Measurements from ENCODE around the gene SLC16A10. TPM values are rescaled to one million over a fixed set of nuclear protein-coding genes. Genes with fewer than 3 reads are reported as not detected.
"Not testable (repeated sequence)": the region's sequence is repeated elsewhere in the genome, so short reads cannot be mapped to it uniquely, and the experiment has no call there.

SLC16A10 gene
- total RNA-seq, 1 donor from 2014 or later, result 4.8 TPM

DNA sequence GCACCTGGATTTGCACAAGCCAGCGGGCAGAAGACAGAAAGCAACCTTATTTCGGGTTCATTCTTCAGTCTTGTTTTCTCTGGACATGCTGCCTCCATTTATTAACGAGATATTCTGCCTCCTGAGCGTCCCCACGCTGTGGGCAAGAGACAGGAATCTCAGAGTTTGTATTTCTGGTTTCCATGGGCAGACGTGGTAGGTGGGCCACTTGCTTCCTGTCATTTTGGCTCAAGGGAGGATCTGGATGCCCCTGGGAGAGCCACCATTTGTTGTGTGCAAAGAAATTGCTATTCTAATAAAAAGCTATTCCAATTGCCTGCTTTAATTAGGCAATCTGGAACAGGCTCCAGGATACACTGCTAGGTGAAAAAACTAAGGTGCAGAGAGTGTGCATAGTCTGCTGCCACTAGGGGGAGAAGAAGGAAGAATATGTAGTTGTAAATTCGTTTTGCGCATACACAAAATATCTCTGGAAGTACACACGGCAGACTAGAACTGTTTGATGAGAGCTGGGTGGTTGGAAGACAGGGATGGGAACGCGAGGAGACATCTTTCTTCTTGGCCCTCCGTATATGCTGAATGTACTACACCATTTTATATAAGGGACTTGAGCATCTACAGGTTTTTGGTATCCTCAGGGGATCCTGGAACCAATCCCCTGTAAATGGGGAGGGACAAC, 30.1 kb upstream of the SLC16A10 start:
- peak; percentile 51 for DNase-seq (ENCODE audit: low spot score)
- Mint-ChIP-seq H3K4me3 (no peak overlapping the region), H3K36me3 (no peaks in the 10 kb centered on the region), H3K9me3 (peaks cover 6% of the 10 kb centered on the region), H3K4me1 (peaks cover 10% of the 10 kb centered on the region), H3K27me3 (ENCODE audit: insufficient read depth, low read depth) (peaks cover 3% of the 10 kb centered on the region), H3K27ac (no peak overlapping the region)
- H3K79me2 ChIP-seq (ENCODE audit: low read depth), result no peaks in the 10 kb centered on the region
- peak overlapping the region; percentile 15 for H2AFZ ChIP-seq (replicated peaks)
- no peak for TF ChIP-seq EZH2phosphoT487 (IDR thresholded peaks at IDR 0.05)
- TF ChIP-seq, protein P1, sequence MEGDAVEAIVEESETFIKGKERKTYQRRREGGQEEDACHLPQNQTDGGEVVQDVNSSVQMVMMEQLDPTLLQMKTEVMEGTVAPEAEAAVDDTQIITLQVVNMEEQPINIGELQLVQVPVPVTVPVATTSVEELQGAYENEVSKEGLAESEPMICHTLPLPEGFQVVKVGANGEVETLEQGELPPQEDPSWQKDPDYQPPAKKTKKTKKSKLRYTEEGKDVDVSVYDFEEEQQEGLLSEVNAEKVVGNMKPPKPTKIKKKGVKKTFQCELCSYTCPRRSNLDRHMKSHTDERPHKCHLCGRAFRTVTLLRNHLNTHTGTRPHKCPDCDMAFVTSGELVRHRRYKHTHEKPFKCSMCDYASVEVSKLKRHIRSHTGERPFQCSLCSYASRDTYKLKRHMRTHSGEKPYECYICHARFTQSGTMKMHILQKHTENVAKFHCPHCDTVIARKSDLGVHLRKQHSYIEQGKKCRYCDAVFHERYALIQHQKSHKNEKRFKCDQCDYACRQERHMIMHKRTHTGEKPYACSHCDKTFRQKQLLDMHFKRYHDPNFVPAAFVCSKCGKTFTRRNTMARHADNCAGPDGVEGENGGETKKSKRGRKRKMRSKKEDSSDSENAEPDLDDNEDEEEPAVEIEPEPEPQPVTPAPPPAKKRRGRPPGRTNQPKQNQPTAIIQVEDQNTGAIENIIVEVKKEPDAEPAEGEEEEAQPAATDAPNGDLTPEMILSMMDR (IDR thresholded peaks at IDR 0.05), result peak; percentile 75
- TF ChIP-seq EZH2 (IDR thresholded peaks at IDR 0.05), result no peak
- no peak overlapping the region for H3K27ac ChIP-seq
- no peaks in the 10 kb centered on the region for H3K36me3 ChIP-seq
- H3K9me3 ChIP-seq (ENCODE audit: low read depth), result no peaks in the 10 kb centered on the region
- H3K27me3 ChIP-seq, result no peaks in the 10 kb centered on the region
- H3F3A ChIP-seq (ENCODE audit: low read depth), result no peaks in the 10 kb centered on the region
- H3K4me1 ChIP-seq, result no peaks in the 10 kb centered on the region
- H3K4me3 ChIP-seq, result no peak overlapping the region
- H4K20me1 ChIP-seq (ENCODE audit: low read depth), result no peaks in the 10 kb centered on the region
- H3K4me2 ChIP-seq, result no peak overlapping the region
- H3K9ac ChIP-seq, result no peak overlapping the region

DNA sequence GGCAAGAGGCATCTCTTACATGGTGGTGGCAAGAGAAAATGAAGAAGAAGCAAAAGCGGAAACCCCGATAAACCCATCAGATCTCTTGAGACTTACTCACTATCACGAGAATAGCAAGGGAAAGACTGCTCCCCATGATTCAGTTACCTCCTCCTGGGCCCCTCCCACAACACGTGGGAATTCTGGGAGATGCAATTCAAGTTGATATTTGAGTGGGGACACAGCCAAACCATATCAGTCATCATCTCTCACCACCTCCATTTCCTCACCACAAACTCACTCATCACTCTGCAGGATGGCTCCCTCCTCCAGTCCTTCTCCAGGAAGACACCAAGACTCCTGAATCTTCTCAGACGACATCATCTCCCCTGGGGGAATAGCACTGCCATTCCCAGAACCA, 25.8 kb upstream of the SLC16A10 start:
- Histone ChIP-seq H3K9me3 (ENCODE audit: low read depth) (peaks cover 3% of the 10 kb centered on the region), H3K4me3 (no peak overlapping the region), H3K27ac (no peak overlapping the region), H3K9ac (no peak overlapping the region), H3K4me1 (no peaks in the 10 kb centered on the region), H3K36me3 (no peaks in the 10 kb centered on the region), H2AFZ (replicated peaks) (no peak overlapping the region), H3K79me2 (ENCODE audit: low read depth) (no peaks in the 10 kb centered on the region), H3K27me3 (no peaks in the 10 kb centered on the region), H3K4me2 (no peak overlapping the region), H3F3A (ENCODE audit: low read depth) (no peaks in the 10 kb centered on the region), H4K20me1 (ENCODE audit: low read depth) (no peaks in the 10 kb centered on the region)
- Mint-ChIP-seq H3K4me1 (peaks cover 10% of the 10 kb centered on the region), H3K4me3 (no peak overlapping the region), H3K27ac (no peak overlapping the region), H3K9me3 (peaks cover 23% of the 10 kb centered on the region), H3K27me3 (ENCODE audit: insufficient read depth, low read depth) (peaks cover 7% of the 10 kb centered on the region), H3K36me3 (peaks cover 2% of the 10 kb centered on the region)
- DNase-seq (ENCODE audit: low spot score), result no peak
- TF ChIP-seq EZH2 (IDR thresholded peaks at IDR 0.05) (no peak), EZH2phosphoT487 (IDR thresholded peaks at IDR 0.05) (no peak)
- TF ChIP-seq, protein P1 (IDR thresholded peaks at IDR 0.05), result no peak

DNA sequence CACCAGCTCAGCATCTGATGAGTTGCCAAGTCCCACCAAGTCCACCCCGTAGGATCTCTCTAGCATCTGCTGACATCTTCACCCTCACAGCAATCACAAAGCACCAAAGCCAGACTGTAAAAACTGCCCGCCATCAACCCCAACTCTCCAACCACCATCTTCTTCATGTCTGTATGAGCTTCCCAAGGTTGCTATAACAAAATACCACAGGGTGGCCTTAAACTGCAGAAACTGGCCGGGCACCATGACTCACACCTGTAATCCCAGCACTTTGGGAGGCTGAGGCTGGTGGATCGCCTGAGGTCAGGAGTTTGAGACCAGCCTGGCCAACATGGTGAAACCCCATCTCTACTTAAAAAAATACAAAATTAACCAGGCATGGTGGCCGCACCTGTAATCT, 25.3 kb upstream of the SLC16A10 start:
- H3K27ac Mint-ChIP-seq; H3K79me2 ChIP-seq (ENCODE audit: low read depth); H3K4me3 Mint-ChIP-seq; H2AFZ ChIP-seq (replicated peaks); H4K20me1 ChIP-seq (ENCODE audit: low read depth); H3K9me3 ChIP-seq (ENCODE audit: low read depth); H3K4me3 ChIP-seq; H3F3A ChIP-seq (ENCODE audit: low read depth); H3K27ac ChIP-seq; H3K36me3 ChIP-seq; H3K9ac ChIP-seq; H3K36me3 Mint-ChIP-seq; H3K4me1 ChIP-seq; H3K27me3 Mint-ChIP-seq (ENCODE audit: insufficient read depth, low read depth); DNase-seq (ENCODE audit: low spot score); H3K4me2 ChIP-seq; H3K27me3 ChIP-seq: not testable (repeated sequence)
- Mint-ChIP-seq H3K9me3 (peaks cover 23% of the 10 kb centered on the region), H3K4me1 (peaks cover 10% of the 10 kb centered on the region)

DNA sequence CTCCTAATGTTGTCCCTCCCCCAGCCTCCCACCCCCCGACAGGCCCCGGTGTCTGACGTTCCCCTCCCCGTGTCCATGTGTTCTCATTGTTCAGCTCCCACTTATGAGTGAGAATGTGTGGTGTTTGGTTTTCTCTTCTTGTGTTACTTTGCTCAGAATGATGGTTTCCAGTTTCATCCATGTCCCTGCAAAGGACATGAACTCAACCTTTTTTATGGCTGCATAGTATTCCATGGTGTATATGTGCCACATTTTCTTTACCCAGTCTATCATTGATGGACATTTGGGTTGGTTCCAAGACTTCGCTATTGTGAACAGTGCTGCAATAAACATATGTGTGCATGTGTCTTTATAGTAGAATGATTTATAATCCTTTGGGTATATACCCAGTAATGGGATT, 24.4 kb upstream of the SLC16A10 start:
- H3K4me1 Mint-ChIP-seq, result peaks cover 10% of the 10 kb centered on the region
- H3K4me2 ChIP-seq; H3K4me1 ChIP-seq; H3K4me3 ChIP-seq; H3K4me3 Mint-ChIP-seq; H3K9me3 ChIP-seq (ENCODE audit: low read depth); H3K27ac Mint-ChIP-seq; H3K27me3 Mint-ChIP-seq (ENCODE audit: insufficient read depth, low read depth); DNase-seq (ENCODE audit: low spot score); H3K79me2 ChIP-seq (ENCODE audit: low read depth); H3K27ac ChIP-seq; H3K36me3 Mint-ChIP-seq; H3F3A ChIP-seq (ENCODE audit: low read depth); H4K20me1 ChIP-seq (ENCODE audit: low read depth); H2AFZ ChIP-seq (replicated peaks); H3K36me3 ChIP-seq; H3K9ac ChIP-seq; H3K27me3 ChIP-seq: not testable (repeated sequence)
- H3K9me3 Mint-ChIP-seq, result peaks cover 23% of the 10 kb centered on the region
